ENCODE measurements around the gene CLMN. TPM values are rescaled to one million over a fixed set of nuclear protein-coding genes. Genes with fewer than 3 reads are reported as not detected.

CLMN gene
- total and polyA plus RNA-seq, 2 of the 8 experiments (the other 6 are each of a cell fraction or from before 2014, with no cell fraction given): 1.6 to 8.2 TPM

DNA sequence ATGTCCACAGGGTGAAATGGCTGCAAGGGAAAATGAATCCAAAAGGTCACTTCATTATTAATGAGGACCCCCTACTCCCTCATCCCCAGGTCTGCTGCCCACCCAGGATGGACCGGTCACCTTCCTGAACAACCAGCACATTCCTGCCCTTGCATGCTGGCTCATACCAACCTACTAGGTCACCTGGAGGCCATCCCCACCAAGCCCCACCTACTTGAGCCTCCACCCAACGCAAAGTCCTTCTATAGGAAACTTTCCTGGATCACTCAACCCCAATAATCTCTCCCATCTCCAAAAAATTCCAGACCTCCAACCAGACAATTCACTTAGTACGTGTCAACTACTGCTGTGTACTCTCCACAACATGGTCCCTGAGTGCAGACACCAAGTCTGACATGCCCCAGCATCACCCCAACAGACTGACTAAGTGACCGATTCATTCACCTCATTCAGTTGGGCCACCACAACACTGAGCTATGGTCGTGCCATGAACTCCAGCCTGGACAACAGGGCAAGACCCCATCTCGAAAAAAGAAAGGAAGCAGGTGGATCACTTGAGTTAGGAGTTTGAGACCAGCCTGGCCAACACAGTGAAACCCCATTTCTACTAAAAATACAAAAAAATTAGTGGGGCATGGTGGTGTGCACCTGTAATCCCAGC lies 18.1 kb downstream of the CLMN start (continued):
- TF ChIP-seq SIX5 (IDR thresholded peaks at IDR 0.05; ENCODE audit: low read depth, low read length) (no peak), CBX5 (IDR thresholded peaks at IDR 0.05; ENCODE audit: low read depth, low read length) (no peak), CHD7 (IDR thresholded peaks at IDR 0.05; ENCODE audit: insufficient replicate concordance, low read length) (no peak), SP1 (IDR thresholded peaks at IDR 0.05; ENCODE audit: low read depth, low read length) (no peak), CHD2 (IDR thresholded peaks at IDR 0.05; ENCODE audit: low read length) (no peak), SRF (IDR thresholded peaks at IDR 0.05; ENCODE audit: low read depth, low read length) (no peak), KDM1A (IDR thresholded peaks at IDR 0.05; ENCODE audit: borderline replicate concordance, low read length) (no peak), MAFK (IDR thresholded peaks at IDR 0.05; ENCODE audit: low read depth, low read length) (no peak)

Measured in H1 (cell line).